OCI-LY7 (cell line): ENCODE measurements around the gene MYBPC2. TPM values are rescaled to one million over a fixed set of nuclear protein-coding genes. Genes with fewer than 3 reads are reported as not detected.

Experiments used
- BruUV-seq: library from RNA; stranded (reverse); fragments of 400-500 nt; replicated peaks from 2 replicates; lab custom pipeline; 2021; lab: Mats Ljungman, UMichigan
- CTCF ChIA-PET: fragments of 300-600 bp; sonication (Branson Sonifier 250); formaldehyde crosslinking; loops from one replicate; lab custom pipeline; 2022; ENCODE audit warnings: antibody characterized with exemption; ENCODE audit not compliant: unreplicated experiment; lab: Charles Lee
- POLR2A ChIA-PET: fragments of 300-600 bp; sonication (Branson Sonifier 250); formaldehyde crosslinking; loops from one replicate; lab custom pipeline; 2022; ENCODE audit warnings: antibody characterized with exemption; lab: Charles Lee
- DNase-seq: peaks from one replicate; pipeline ENCODE4 v3.0.0-alpha.2; 2015; ENCODE audit warnings: low spot score
- H2AFZ ChIP-seq: fragments of 200-600 bp; sonication (generic), shearing (Covaris generic); 2 replicates; pipeline ENCODE4 v1.6.1; 2014; ENCODE audit warnings: mild to moderate bottlenecking, antibody characterized with exemption, low read length, moderate library complexity
- H3K27ac ChIP-seq: fragments of 200-600 bp; sonication (generic); 2 replicates; pipeline ENCODE4 v1.5.1; 2014; ENCODE audit warnings: mixed run types, low read depth, mild to moderate bottlenecking, moderate library complexity, low read length, inconsistent platforms; ENCODE audit not compliant: poor library complexity, severe bottlenecking
- H3K36me3 ChIP-seq: fragments of 200-600 bp; sonication (generic); 2 replicates; pipeline ENCODE4 v1.6.1; 2014; ENCODE audit warnings: mild to moderate bottlenecking, antibody characterized with exemption, low read length, moderate library complexity, mixed read lengths; ENCODE audit not compliant: insufficient read depth
- H3K4me1 ChIP-seq: fragments of 200-600 bp; sonication (generic); 2 replicates; pipeline ENCODE4 v1.5.1; 2014; ENCODE audit warnings: mild to moderate bottlenecking, low read length; ENCODE audit not compliant: insufficient read depth, poor library complexity, severe bottlenecking
- H3K4me2 ChIP-seq: fragments of 200-600 bp; sonication (generic); 2 replicates; pipeline ENCODE4 v1.6.1; 2014; ENCODE audit warnings: mild to moderate bottlenecking, low read length
- H3K4me3 ChIP-seq: fragments of 200-600 bp; sonication (generic); 2 replicates; pipeline ENCODE4 v1.5.1; 2014; ENCODE audit warnings: mild to moderate bottlenecking, low read depth, low read length; ENCODE audit not compliant: poor library complexity, severe bottlenecking
- H3K79me2 ChIP-seq: fragments of 200-600 bp; sonication (generic); 2 replicates; pipeline ENCODE4 v1.6.1; 2016; ENCODE audit warnings: low read depth, mild to moderate bottlenecking, low read length, moderate library complexity, mixed read lengths; ENCODE audit not compliant: insufficient read depth
- H3K9me2 ChIP-seq: fragments of 200-600 bp; sonication (generic); 2 replicates; pipeline ENCODE4 v1.6.1; 2016; ENCODE audit warnings: mild to moderate bottlenecking, low read length, mixed read lengths; ENCODE audit not compliant: insufficient read depth
- H3K9me3 ChIP-seq: fragments of 200-600 bp; sonication (generic); 2 replicates; pipeline ENCODE4 v1.6.1; 2014; ENCODE audit warnings: mild to moderate bottlenecking, mixed run types, low read length, mixed read lengths
- H4K20me1 ChIP-seq: fragments of 200-600 bp; sonication (generic); 2 replicates; pipeline ENCODE4 v1.6.1; 2014; ENCODE audit warnings: mild to moderate bottlenecking, antibody characterized with exemption, low read length, moderate library complexity, mixed read lengths; ENCODE audit not compliant: insufficient read depth
- EZH2phosphoT487 ChIP-seq: fragments of 200-600 bp; sonication (generic); IDR thresholded peaks from 2 replicates; pipeline ENCODE4 v1.6.1; 2018; ENCODE audit warnings: low read depth, borderline replicate concordance, mild to moderate bottlenecking, mixed run types, antibody characterized with exemption, low read length, moderate library complexity, mixed read lengths
- intact Hi-C: fragments of 100-400 bp; cut with micrococcal nuclease; formaldehyde crosslinking; loops from one replicate; pipeline ENCODE4 v1.10.0; 2022; ENCODE audit not compliant: unreplicated experiment
- total RNA-seq, 2 experiments: library from RNA; depleted of rRNA in 1 of 2; stranded (reverse); fragments of >200 nt in 1 of 2; shearing (Covaris generic) in 1 of 2; gene quantifications; 2 replicates each; pipeline ENCODE4 v1.2.3, GENCODE V29; 2014 to 2022
- TF ChIP-seq, protein P1 (sequence below): fragments of 200-600 bp; sonication (generic); conservative IDR thresholded peaks from 2 replicates; pipeline ENCODE4 v1.5.1; 2014; ENCODE audit warnings: mild to moderate bottlenecking, antibody characterized with exemption, low read length, moderate library complexity, mixed read lengths

The MYBPC2 gene
- total RNA-seq, 2 experiments from 2014 or later: 15.4 to 28.2 TPM

GRCh38 chr19:50481351-50482149, 48.9 kb downstream of the MYBPC2 start:
- Histone ChIP-seq H2AFZ (no peak overlapping the region), H3K9me2 (no peaks in the 10 kb centered on the region), H3K4me2 (no peak overlapping the region), H3K36me3 (peaks cover 90% of the 10 kb centered on the region), H3K9me3 (peaks cover 21% of the 10 kb centered on the region), H3K27ac (no peak overlapping the region), H3K79me2 (peaks cover 21% of the 10 kb centered on the region), H3K4me1 (peaks cover 10% of the 10 kb centered on the region), H3K4me3 (no peak overlapping the region), H4K20me1 (no peaks in the 10 kb centered on the region)
- CTCF ChIA-PET: no interaction called here
- no TSS peak for BruUV-seq
- POLR2A ChIA-PET: no interaction called here
- intact Hi-C loops: no loop called here
- no peak for DNase-seq
- TF ChIP-seq, protein P1, sequence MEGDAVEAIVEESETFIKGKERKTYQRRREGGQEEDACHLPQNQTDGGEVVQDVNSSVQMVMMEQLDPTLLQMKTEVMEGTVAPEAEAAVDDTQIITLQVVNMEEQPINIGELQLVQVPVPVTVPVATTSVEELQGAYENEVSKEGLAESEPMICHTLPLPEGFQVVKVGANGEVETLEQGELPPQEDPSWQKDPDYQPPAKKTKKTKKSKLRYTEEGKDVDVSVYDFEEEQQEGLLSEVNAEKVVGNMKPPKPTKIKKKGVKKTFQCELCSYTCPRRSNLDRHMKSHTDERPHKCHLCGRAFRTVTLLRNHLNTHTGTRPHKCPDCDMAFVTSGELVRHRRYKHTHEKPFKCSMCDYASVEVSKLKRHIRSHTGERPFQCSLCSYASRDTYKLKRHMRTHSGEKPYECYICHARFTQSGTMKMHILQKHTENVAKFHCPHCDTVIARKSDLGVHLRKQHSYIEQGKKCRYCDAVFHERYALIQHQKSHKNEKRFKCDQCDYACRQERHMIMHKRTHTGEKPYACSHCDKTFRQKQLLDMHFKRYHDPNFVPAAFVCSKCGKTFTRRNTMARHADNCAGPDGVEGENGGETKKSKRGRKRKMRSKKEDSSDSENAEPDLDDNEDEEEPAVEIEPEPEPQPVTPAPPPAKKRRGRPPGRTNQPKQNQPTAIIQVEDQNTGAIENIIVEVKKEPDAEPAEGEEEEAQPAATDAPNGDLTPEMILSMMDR: no peak
- TF ChIP-seq EZH2phosphoT487: no peak

- H3K9me2 ChIP-seq: no peaks in the 10 kb centered on the region
- no peak overlapping the region for H2AFZ ChIP-seq
- no TSS peak for BruUV-seq
- POLR2A ChIA-PET: no interaction called here
- no peak for DNase-seq
- peaks cover 5% of the 10 kb centered on the region for H3K4me1 ChIP-seq
- H3K79me2 ChIP-seq: peaks cover 13% of the 10 kb centered on the region
- H3K36me3 ChIP-seq: peaks cover 94% of the 10 kb centered on the region
- no peak overlapping the region for H3K4me3 ChIP-seq
- CTCF ChIA-PET: interaction anchor here (0.6 kb wide), 1 partner anchor 74 kb away, joined by 3 read pairs; no protein-coding TSS in a partner anchor
- H3K4me2 ChIP-seq: no peak overlapping the region
- peaks cover 25% of the 10 kb centered on the region for H3K9me3 ChIP-seq
- no peak overlapping the region for H3K27ac ChIP-seq
- no peaks in the 10 kb centered on the region for H4K20me1 ChIP-seq
- no peak for TF ChIP-seq EZH2phosphoT487
- TF ChIP-seq, protein P1: no peak
- intact Hi-C loops: no loop called here
These were observed 49.7 kb downstream of the MYBPC2 start for GRCh38 chr19:50482271-50482855.
